H9 (cell line): ENCODE data around the gene CHMP6. TPM values are rescaled to one million over a fixed set of nuclear protein-coding genes. Genes with fewer than 3 reads are reported as not detected.

Source experiments
- DNase-seq: peaks from one replicate; pipeline ENCODE4 v3.0.0-alpha.2; 2017
- H2AFZ ChIP-seq: one replicate; pipeline ENCODE4 v1.6.1; 2013; ENCODE audit warnings: mild to moderate bottlenecking, low read length, control low read depth, moderate library complexity
- H2AK5ac ChIP-seq: 2 replicates; pipeline ENCODE4 v1.6.1; 2013; ENCODE audit warnings: low read length, control low read depth, mixed read lengths; ENCODE audit not compliant: insufficient read length
- H2BK120ac ChIP-seq: one replicate; pipeline ENCODE4 v1.6.1; 2013; ENCODE audit warnings: low read depth, mild to moderate bottlenecking, low read length, control low read depth, inconsistent platforms; ENCODE audit not compliant: poor library complexity, severe bottlenecking
- H2BK12ac ChIP-seq: 2 replicates; pipeline ENCODE4 v1.6.1; 2013; ENCODE audit warnings: low read length, control low read depth, mixed read lengths, low read depth; ENCODE audit not compliant: insufficient read length
- H2BK15ac ChIP-seq: 2 replicates; pipeline ENCODE4 v1.6.1; 2013; ENCODE audit warnings: low read depth, low read length, control low read depth
- H2BK20ac ChIP-seq: one replicate; pipeline ENCODE4 v1.6.1; 2013; ENCODE audit warnings: low read depth, mild to moderate bottlenecking, low read length, control low read depth, inconsistent platforms; ENCODE audit not compliant: poor library complexity, severe bottlenecking
- H2BK5ac ChIP-seq: 2 replicates; pipeline ENCODE4 v1.6.1; 2013; ENCODE audit warnings: low read length, control low read depth, mixed read lengths; ENCODE audit not compliant: insufficient read length
- H3K14ac ChIP-seq: 2 replicates; pipeline ENCODE4 v1.6.1; 2013; ENCODE audit warnings: low read length, control low read depth; ENCODE audit not compliant: insufficient read depth
- H3K18ac ChIP-seq: 2 replicates; pipeline ENCODE4 v1.6.1; 2013; ENCODE audit warnings: low read depth, mild to moderate bottlenecking, mixed read lengths, low read length, control low read depth; ENCODE audit not compliant: insufficient read length
- H3K23ac ChIP-seq: 2 replicates; pipeline ENCODE4 v1.6.1; 2013; ENCODE audit warnings: low read length, control low read depth, mixed read lengths, low read depth; ENCODE audit not compliant: insufficient read length
- H3K23me2 ChIP-seq: 2 replicates; pipeline ENCODE4 v1.6.1; 2013; ENCODE audit warnings: low read depth, mild to moderate bottlenecking, mixed read lengths, low read length, control low read depth; ENCODE audit not compliant: insufficient read length, poor library complexity, severe bottlenecking
- H3K27ac ChIP-seq: 2 replicates; pipeline ENCODE4 v1.5.1; 2013; ENCODE audit warnings: low read length, control low read depth, mixed read lengths, low read depth; ENCODE audit not compliant: insufficient read length
- H3K27me3 ChIP-seq: 2 replicates; pipeline ENCODE4 v1.6.1; 2013; ENCODE audit warnings: low read length, control low read depth, inconsistent platforms; ENCODE audit not compliant: insufficient read depth
- H3K4ac ChIP-seq: 2 replicates; pipeline ENCODE4 v1.6.1; 2013; ENCODE audit warnings: low read depth, mild to moderate bottlenecking, control low read depth, inconsistent platforms, low read length, moderate library complexity
- H3K4me1 ChIP-seq: 2 replicates; pipeline ENCODE4 v1.6.1; 2013; ENCODE audit warnings: low read length, control low read depth, inconsistent platforms; ENCODE audit not compliant: insufficient read depth
- H3K4me2 ChIP-seq: 2 replicates; pipeline ENCODE4 v1.6.1; 2013; ENCODE audit warnings: low read length, control low read depth, mixed read lengths; ENCODE audit not compliant: insufficient read length, insufficient read depth
- H3K56ac ChIP-seq: 2 replicates; pipeline ENCODE4 v1.6.1; 2013; ENCODE audit warnings: low read depth, mild to moderate bottlenecking, mixed read lengths, low read length, control low read depth; ENCODE audit not compliant: insufficient read length
- H3K79me1 ChIP-seq: 2 replicates; pipeline ENCODE4 v1.6.1; 2013; ENCODE audit warnings: low read depth, mild to moderate bottlenecking, moderate library complexity, low read length, control low read depth, inconsistent platforms; ENCODE audit not compliant: insufficient read depth, poor library complexity, severe bottlenecking
- H3K79me2 ChIP-seq: 2 replicates; pipeline ENCODE4 v1.6.1; 2013; ENCODE audit warnings: low read length, control low read depth, inconsistent platforms; ENCODE audit not compliant: insufficient read depth
- H3K9ac ChIP-seq: 2 replicates; pipeline ENCODE4 v1.6.1; 2013; ENCODE audit warnings: low read length, control low read depth, mixed read lengths; ENCODE audit not compliant: insufficient read length; ENCODE audit errors: extremely low read depth
- H3K9me3 ChIP-seq: one replicate; pipeline ENCODE4 v1.6.1; 2013; ENCODE audit warnings: low read depth, low read length, inconsistent platforms; ENCODE audit not compliant: control insufficient read depth
- H3T11ph ChIP-seq: one replicate; pipeline ENCODE4 v1.6.1; 2013; ENCODE audit warnings: mild to moderate bottlenecking, low read length, control low read depth, inconsistent platforms
- H4K20me1 ChIP-seq: one replicate; pipeline ENCODE4 v1.6.1; 2013; ENCODE audit not compliant: control insufficient read depth, insufficient read length, insufficient read depth
- H4K5ac ChIP-seq: 2 replicates; pipeline ENCODE4 v1.6.1; 2013; ENCODE audit warnings: low read depth, mild to moderate bottlenecking, mixed read lengths, low read length, control low read depth; ENCODE audit not compliant: insufficient read length
- H4K8ac ChIP-seq: replicated peaks from 2 replicates; pipeline ENCODE4 v1.6.1; 2013; ENCODE audit warnings: low read length, control low read depth, mixed read lengths, low read depth; ENCODE audit not compliant: insufficient read length
- H4K91ac ChIP-seq: 2 replicates; pipeline ENCODE4 v1.6.1; 2013; ENCODE audit warnings: low read depth, mild to moderate bottlenecking, moderate library complexity, mixed read lengths, low read length, control low read depth; ENCODE audit not compliant: insufficient read length
- H3K27ac Mint-ChIP-seq, 3 experiments: 2 replicates in 2 of 3; 3 replicates in 1 of 3; pipeline ENCODE4 v1.8.0; 2020 to 2021; ENCODE audit warnings: mixed read lengths in 3 of 3, mild to moderate bottlenecking in 1 of 3, moderate library complexity in 1 of 3
- H3K27me3 Mint-ChIP-seq: 2 replicates; pipeline ENCODE4 v1.8.0; 2021; ENCODE audit warnings: low read depth, mild to moderate bottlenecking, moderate library complexity, mixed read lengths
- H3K36me3 Mint-ChIP-seq, 3 experiments: 2 replicates in 2 of 3; 3 replicates in 1 of 3; pipeline ENCODE4 v1.8.0; 2020 to 2021; ENCODE audit warnings: low read depth in 3 of 3, mixed read lengths in 3 of 3; ENCODE audit not compliant: insufficient read depth in 1 of 3
- H3K4me1 Mint-ChIP-seq, 2 experiments: 2 replicates each; pipeline ENCODE4 v1.8.0; 2020; ENCODE audit warnings: mixed read lengths in 2 of 2
- H3K4me3 Mint-ChIP-seq, 2 experiments: 2 replicates in 1 of 2; 3 replicates in 1 of 2; pipeline ENCODE4 v1.8.0; 2020 to 2021; ENCODE audit warnings: mild to moderate bottlenecking in 2 of 2, mixed read lengths in 2 of 2, moderate library complexity in 1 of 2
- H3K9me3 Mint-ChIP-seq, 2 experiments: 2 replicates in 1 of 2; 3 replicates in 1 of 2; pipeline ENCODE4 v1.8.0; 2020; ENCODE audit warnings: mild to moderate bottlenecking in 2 of 2, mixed read lengths in 2 of 2, moderate library complexity in 1 of 2
- WGBS: extraction: QIAGEN DNeasy Blood & Tissue Kit; methylation state at CpG from one replicate; pipeline ENCODE4 v1.1.7; 2013; ENCODE audit warnings: missing lambda C conversion rate, low lambda C conversion rate, mixed read lengths; ENCODE audit not compliant: insufficient read length; ENCODE audit errors: extremely low coverage; 5-methylcytosine and 5-hydroxymethylcytosine counted together
- total RNA-seq: library from RNA; stranded (reverse); gene quantifications from 2 replicates; pipeline ENCODE4 v1.2.1, GENCODE V29; 2021
- TF ChIP-seq, protein P1 (sequence below): fragments of 200-600 bp; sonication (generic); conservative IDR thresholded peaks from 3 replicates; pipeline ENCODE4 v1.8.0; 2021; ENCODE audit warnings: antibody characterized with exemption, mild to moderate bottlenecking

Gene CHMP6
- total RNA-seq, 1 experiment from 2014 or later: 23.4 TPM

DNA sequence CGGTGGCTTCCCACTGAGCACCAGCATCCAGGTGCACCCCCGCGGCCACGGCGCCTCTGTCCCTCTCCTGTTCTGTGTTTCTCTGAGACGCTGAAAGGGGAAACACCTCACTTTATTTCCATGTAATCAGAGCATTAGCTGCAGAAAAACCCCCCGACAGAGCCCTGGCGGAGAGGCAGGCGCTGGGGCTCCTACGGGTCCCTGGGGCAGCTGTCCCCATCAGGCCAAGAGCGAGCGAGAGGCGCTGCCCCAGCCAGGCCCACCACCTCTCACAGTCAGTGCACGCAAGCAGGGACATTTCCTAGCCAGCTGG lies 27.1 kb upstream of the CHMP6 start:
- no peaks in the 10 kb centered on the region for H3K9me3 Mint-ChIP-seq
- Histone ChIP-seq H3K9me3 (no peaks in the 10 kb centered on the region), H3K79me2 (no peaks in the 10 kb centered on the region), H3K4me2 (no peak overlapping the region), H2AK5ac (no peak overlapping the region), H3K9ac (no peak overlapping the region), H3K14ac (no peak overlapping the region; the same call in 1 of the 2 replicates), H4K8ac (no peak overlapping the region), H3K23me2 (no peaks in the 10 kb centered on the region), H2BK5ac (no peak overlapping the region), H2AFZ (no peak overlapping the region), H2BK20ac (no peak overlapping the region), H3K27me3 (no peaks in the 10 kb centered on the region), H3K79me1 (no peaks in the 10 kb centered on the region), H3K23ac (no peak overlapping the region), H3K4me1 (no peaks in the 10 kb centered on the region), H4K20me1 (no peaks in the 10 kb centered on the region), H2BK15ac (no peak overlapping the region), H3K18ac (no peak overlapping the region), H4K91ac (no peak overlapping the region), H3K27ac (no peak overlapping the region), H2BK12ac (no peak overlapping the region), H3K4ac (no peak overlapping the region), H3T11ph (no peak overlapping the region), H3K56ac (no peak overlapping the region), H4K5ac (no peak overlapping the region), H2BK120ac (no peak overlapping the region)
- peaks cover 2% of the 10 kb centered on the region for H3K27me3 Mint-ChIP-seq
- no CpG with 5 or more reads among the region's 14 CpGs for WGBS
- no peak for DNase-seq
- TF ChIP-seq, protein P1, sequence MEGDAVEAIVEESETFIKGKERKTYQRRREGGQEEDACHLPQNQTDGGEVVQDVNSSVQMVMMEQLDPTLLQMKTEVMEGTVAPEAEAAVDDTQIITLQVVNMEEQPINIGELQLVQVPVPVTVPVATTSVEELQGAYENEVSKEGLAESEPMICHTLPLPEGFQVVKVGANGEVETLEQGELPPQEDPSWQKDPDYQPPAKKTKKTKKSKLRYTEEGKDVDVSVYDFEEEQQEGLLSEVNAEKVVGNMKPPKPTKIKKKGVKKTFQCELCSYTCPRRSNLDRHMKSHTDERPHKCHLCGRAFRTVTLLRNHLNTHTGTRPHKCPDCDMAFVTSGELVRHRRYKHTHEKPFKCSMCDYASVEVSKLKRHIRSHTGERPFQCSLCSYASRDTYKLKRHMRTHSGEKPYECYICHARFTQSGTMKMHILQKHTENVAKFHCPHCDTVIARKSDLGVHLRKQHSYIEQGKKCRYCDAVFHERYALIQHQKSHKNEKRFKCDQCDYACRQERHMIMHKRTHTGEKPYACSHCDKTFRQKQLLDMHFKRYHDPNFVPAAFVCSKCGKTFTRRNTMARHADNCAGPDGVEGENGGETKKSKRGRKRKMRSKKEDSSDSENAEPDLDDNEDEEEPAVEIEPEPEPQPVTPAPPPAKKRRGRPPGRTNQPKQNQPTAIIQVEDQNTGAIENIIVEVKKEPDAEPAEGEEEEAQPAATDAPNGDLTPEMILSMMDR: no peak
- H3K36me3 Mint-ChIP-seq: peaks cover 0 to 11% (median 5%) of the 10 kb centered on the region in 3 experiments; a peak in 4 of 7 replicates
- H3K4me1 Mint-ChIP-seq: peaks cover 7 to 9% of the 10 kb centered on the region in 2 experiments
- H3K4me3 Mint-ChIP-seq: no peak overlapping the region
- peak overlapping the region in 1 of 3 experiments; percentile 57; a peak in 3 of 7 replicates for H3K27ac Mint-ChIP-seq
